ENCODE measurements around the gene LACTBL1. TPM values are rescaled to one million over a fixed set of nuclear protein-coding genes. Genes with fewer than 3 reads are reported as not detected.
"Not testable (repeated sequence)": the region's sequence is repeated elsewhere in the genome, so short reads cannot be mapped to it uniquely, and the experiment has no call there.

The LACTBL1 gene
- total RNA-seq, 1 experiment from 2014 or later, result not detected

DNA sequence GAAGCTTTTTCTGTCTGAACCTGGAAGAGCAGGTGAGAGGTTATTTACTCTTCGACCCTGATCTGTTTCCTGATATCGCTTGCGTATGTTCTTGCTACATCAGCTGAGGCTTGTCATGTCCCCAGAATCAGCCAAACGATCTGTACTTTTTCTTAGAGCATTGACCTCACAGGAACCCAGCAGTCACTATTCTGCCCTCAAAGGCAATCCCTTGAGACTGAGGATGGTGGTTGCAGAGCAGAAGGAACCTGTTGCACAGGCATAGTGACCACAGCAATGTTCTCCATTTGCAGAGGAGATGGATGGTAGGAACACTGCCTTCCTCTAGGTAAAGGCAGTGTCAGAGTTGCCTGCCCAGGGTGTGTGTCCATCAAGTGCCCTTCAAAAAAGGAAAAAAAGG is 11.3 kb upstream of the LACTBL1 start:
- Histone ChIP-seq H4K8ac (replicated peaks; ENCODE audit: insufficient read length, low read depth, low read length) (no peak overlapping the region), H3K18ac (ENCODE audit: insufficient read length, low read depth, low read length) (no peak overlapping the region), H3K27ac (ENCODE audit: insufficient read length, low read depth, low read length) (no peak overlapping the region), H3K23ac (ENCODE audit: insufficient read length, low read depth, low read length) (no peak overlapping the region), H3K4me1 (ENCODE audit: insufficient read depth, low read length) (no peaks in the 10 kb centered on the region), H3K4me2 (ENCODE audit: insufficient read depth, insufficient read length, low read length) (no peak overlapping the region), H3K79me1 (ENCODE audit: insufficient read depth, low read depth, low read length, poor library complexity, severe bottlenecking) (no peaks in the 10 kb centered on the region), H3K27me3 (ENCODE audit: insufficient read depth, low read length) (no peaks in the 10 kb centered on the region), H3K56ac (ENCODE audit: insufficient read length, low read depth, low read length) (no peak overlapping the region), H2BK20ac (ENCODE audit: low read depth, low read length, poor library complexity, severe bottlenecking) (no peak overlapping the region), H4K5ac (ENCODE audit: insufficient read length, low read depth, low read length) (no peak overlapping the region), H2BK15ac (ENCODE audit: low read depth, low read length) (no peak overlapping the region), H2BK5ac (ENCODE audit: insufficient read length, low read length) (no peak overlapping the region), H3K79me2 (ENCODE audit: insufficient read depth, low read length) (no peaks in the 10 kb centered on the region), H2BK12ac (ENCODE audit: insufficient read length, low read depth, low read length) (no peak overlapping the region), H2BK120ac (ENCODE audit: low read depth, low read length, poor library complexity, severe bottlenecking) (no peak overlapping the region), H2AFZ (ENCODE audit: low read length) (no peak overlapping the region), H3K23me2 (ENCODE audit: insufficient read length, low read depth, low read length, poor library complexity, severe bottlenecking) (no peaks in the 10 kb centered on the region), H3K4ac (ENCODE audit: low read depth, low read length) (no peak overlapping the region), H2AK5ac (ENCODE audit: insufficient read length, low read length) (no peak overlapping the region), H4K91ac (ENCODE audit: insufficient read length, low read depth, low read length) (no peak overlapping the region), H3K14ac (ENCODE audit: insufficient read depth, low read length) (no peak overlapping the region), H4K20me1 (ENCODE audit: control insufficient read depth, insufficient read depth, insufficient read length) (no peaks in the 10 kb centered on the region), H3T11ph (ENCODE audit: low read length) (no peak overlapping the region), H3K9ac (ENCODE audit: extremely low read depth, insufficient read length, low read length) (no peak overlapping the region), H3K9me3 (ENCODE audit: control insufficient read depth, low read depth, low read length) (no peaks in the 10 kb centered on the region)
- Mint-ChIP-seq H3K4me3 (no peak overlapping the region), H3K4me1 (peaks cover 6% of the 10 kb centered on the region in 2 experiments), H3K27ac (no peak overlapping the region), H3K36me3 (ENCODE audit: insufficient read depth in 1 of 3, low read depth in 3 of 3) (no peaks in the 10 kb centered on the region; a peak in 1 of 7 replicates), H3K9me3 (peaks cover 0 to 4% of the 10 kb centered on the region in 2 experiments; a peak in 1 of 5 replicates), H3K27me3 (ENCODE audit: low read depth) (peaks cover 2% of the 10 kb centered on the region)
- TF ChIP-seq, protein P1, sequence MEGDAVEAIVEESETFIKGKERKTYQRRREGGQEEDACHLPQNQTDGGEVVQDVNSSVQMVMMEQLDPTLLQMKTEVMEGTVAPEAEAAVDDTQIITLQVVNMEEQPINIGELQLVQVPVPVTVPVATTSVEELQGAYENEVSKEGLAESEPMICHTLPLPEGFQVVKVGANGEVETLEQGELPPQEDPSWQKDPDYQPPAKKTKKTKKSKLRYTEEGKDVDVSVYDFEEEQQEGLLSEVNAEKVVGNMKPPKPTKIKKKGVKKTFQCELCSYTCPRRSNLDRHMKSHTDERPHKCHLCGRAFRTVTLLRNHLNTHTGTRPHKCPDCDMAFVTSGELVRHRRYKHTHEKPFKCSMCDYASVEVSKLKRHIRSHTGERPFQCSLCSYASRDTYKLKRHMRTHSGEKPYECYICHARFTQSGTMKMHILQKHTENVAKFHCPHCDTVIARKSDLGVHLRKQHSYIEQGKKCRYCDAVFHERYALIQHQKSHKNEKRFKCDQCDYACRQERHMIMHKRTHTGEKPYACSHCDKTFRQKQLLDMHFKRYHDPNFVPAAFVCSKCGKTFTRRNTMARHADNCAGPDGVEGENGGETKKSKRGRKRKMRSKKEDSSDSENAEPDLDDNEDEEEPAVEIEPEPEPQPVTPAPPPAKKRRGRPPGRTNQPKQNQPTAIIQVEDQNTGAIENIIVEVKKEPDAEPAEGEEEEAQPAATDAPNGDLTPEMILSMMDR (conservative IDR thresholded peaks at IDR 0.05), result no peak
- DNase-seq, result no peak
- no CpG with 5 or more reads among the region's 4 CpGs for WGBS (ENCODE audit: extremely low coverage, insufficient read length, low lambda C conversion rate)

DNA sequence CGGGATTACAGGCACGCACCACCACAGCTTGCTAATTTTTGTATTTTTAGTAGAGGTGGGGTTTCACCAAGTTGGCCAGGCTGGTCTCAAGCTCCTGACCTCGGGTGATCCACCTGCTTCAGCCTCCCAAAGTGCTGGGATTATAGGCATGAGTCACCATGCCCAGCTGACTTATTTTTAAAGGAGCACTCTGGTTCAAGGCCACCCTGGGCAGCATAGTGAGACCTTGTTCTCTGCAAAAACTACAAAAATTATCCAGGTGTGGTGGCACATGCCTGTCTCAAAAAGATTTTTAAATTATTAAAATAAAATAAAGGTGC is 7.8 kb upstream of the LACTBL1 start:
- H3K79me1 ChIP-seq (ENCODE audit: insufficient read depth, low read depth, low read length, poor library complexity, severe bottlenecking); H2BK15ac ChIP-seq (ENCODE audit: low read depth, low read length); H4K5ac ChIP-seq (ENCODE audit: insufficient read length, low read depth, low read length); H2BK12ac ChIP-seq (ENCODE audit: insufficient read length, low read depth, low read length); H3K4me2 ChIP-seq (ENCODE audit: insufficient read depth, insufficient read length, low read length); H2BK5ac ChIP-seq (ENCODE audit: insufficient read length, low read length); H3K23me2 ChIP-seq (ENCODE audit: insufficient read length, low read depth, low read length, poor library complexity, severe bottlenecking); H4K8ac ChIP-seq (replicated peaks; ENCODE audit: insufficient read length, low read depth, low read length); H3K4me1 Mint-ChIP-seq; H3K9me3 Mint-ChIP-seq; DNase-seq; H3K4me3 Mint-ChIP-seq; H3T11ph ChIP-seq (ENCODE audit: low read length); H2AFZ ChIP-seq (ENCODE audit: low read length); H3K27ac ChIP-seq (ENCODE audit: insufficient read length, low read depth, low read length); H3K9me3 ChIP-seq (ENCODE audit: control insufficient read depth, low read depth, low read length); H3K23ac ChIP-seq (ENCODE audit: insufficient read length, low read depth, low read length); H2BK20ac ChIP-seq (ENCODE audit: low read depth, low read length, poor library complexity, severe bottlenecking); H4K91ac ChIP-seq (ENCODE audit: insufficient read length, low read depth, low read length); H3K27me3 Mint-ChIP-seq (ENCODE audit: low read depth); H3K14ac ChIP-seq (ENCODE audit: insufficient read depth, low read length); H3K4ac ChIP-seq (ENCODE audit: low read depth, low read length); H3K56ac ChIP-seq (ENCODE audit: insufficient read length, low read depth, low read length); H3K18ac ChIP-seq (ENCODE audit: insufficient read length, low read depth, low read length); H2BK120ac ChIP-seq (ENCODE audit: low read depth, low read length, poor library complexity, severe bottlenecking); H3K4me1 ChIP-seq (ENCODE audit: insufficient read depth, low read length); H4K20me1 ChIP-seq (ENCODE audit: control insufficient read depth, insufficient read depth, insufficient read length); H3K9ac ChIP-seq (ENCODE audit: extremely low read depth, insufficient read length, low read length); H3K36me3 Mint-ChIP-seq (ENCODE audit: insufficient read depth in 1 of 3, low read depth in 3 of 3); H3K27me3 ChIP-seq (ENCODE audit: insufficient read depth, low read length); H2AK5ac ChIP-seq (ENCODE audit: insufficient read length, low read length); H3K27ac Mint-ChIP-seq; H3K79me2 ChIP-seq (ENCODE audit: insufficient read depth, low read length): not testable (repeated sequence)
- WGBS (ENCODE audit: extremely low coverage, insufficient read length, low lambda C conversion rate), result no CpG with 5 or more reads among the region's 3 CpGs
